HG02798 (cell line): ENCODE results near the gene ADAMTSL1.

Source experiments
- ATAC-seq: cut with Tn5 transposase; IDR thresholded peaks from one replicate; pipeline ENCODE4 v1.9.1; 2021; ENCODE audit warnings: mild to moderate bottlenecking; ENCODE audit not compliant: unreplicated experiment, poor library complexity

ADAMTSL1 gene

DNA sequence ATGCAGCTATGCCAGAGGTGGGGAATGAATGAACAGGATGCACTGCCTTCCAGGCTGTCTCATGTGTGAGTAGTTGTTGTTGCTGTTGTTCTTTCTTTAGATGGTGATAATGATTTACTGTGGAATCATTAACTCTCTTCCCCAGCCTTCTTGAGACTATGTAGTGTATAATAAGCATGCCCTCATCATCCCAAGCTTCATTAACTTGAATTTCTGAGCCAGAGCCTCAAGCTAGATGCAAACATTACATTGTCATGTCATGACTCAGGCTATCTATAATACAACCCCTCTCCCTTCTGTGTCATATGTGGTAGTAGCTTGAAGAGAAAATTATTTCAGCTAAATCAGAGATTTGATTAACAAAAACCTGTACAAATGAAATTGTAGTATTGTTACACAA lies 10.0 kb upstream of the ADAMTSL1 start:
- ATAC-seq = no peak

DNA sequence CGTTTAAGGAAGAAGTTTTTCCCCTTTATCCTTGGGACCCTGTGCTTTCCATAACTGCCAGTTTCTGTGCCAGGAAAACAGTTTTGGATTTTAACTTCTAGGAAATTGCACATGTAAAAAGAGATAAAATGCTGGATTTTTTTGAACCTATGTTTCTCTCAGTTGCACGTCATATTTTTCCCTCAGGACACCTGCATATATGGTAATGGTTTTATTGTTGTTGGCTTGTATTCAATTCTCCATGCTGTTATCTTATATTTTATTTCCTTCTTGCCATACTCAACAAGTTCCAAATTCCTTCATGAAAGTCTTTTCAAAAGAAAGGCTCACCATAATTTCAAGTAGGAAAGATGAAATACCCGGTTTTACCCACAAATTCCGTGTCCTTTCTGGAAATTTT lies 7.9 kb upstream of the ADAMTSL1 start:
- ATAC-seq = no peak

DNA sequence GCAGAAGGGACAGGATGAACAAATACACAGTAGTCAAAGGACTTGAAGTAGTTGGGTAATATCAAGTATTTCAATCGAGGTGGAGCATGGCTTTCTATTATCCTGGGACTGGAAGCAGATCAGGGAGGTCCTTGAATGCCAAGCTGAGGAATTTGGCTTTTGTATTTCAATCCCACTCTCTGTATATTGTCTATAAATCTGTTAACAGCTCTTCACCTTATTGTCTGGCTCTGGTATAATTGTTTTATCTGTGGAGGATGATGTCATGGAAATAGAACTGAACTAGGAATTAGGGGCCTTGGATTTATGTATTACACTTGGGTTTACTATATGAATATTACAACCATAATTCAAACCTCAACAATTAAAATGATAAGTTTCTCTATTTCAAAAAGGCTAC lies 6.3 kb upstream of the ADAMTSL1 start:
- no peak for ATAC-seq

DNA sequence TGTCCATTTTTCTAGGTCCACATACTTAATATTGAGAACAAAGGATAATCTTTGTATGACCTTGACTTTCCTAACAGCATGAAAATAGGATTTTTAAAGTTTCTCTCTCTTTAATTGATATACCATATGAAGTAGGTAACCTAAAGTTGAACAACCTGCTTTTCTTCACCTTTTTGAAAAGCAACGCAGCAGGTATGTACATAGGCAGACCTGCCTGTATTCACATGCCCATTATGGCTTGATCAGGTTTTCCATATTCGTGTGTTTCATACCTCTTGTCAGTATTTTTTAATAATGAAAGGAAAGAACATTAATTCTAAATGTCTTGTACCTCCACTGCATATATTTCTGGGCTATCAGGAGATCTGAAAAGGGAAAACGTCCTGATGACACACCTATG lies 1.5 kb upstream of the ADAMTSL1 start:
- ATAC-seq = no peak

DNA sequence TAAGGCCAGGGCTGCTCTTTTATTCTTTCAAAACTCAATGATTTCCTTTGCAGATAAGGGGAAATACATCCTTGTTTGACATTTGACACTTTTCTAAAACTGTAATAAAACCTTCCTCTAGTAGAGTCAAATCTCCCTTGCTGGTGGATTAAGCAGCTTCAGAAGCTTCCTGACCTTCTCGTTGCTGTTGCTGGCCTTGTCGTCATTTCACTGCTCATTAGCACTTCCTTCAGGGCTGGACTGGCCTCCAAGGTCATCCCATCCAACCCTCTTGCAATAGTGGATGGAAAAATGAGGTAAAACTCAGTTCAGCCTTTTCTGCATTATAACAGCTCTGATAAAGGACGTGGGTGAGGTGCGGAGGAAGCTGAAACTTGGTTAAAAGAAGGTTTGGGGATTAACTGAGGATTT lies 1.1 kb upstream of the ADAMTSL1 start:
- ATAC-seq = no peak

DNA sequence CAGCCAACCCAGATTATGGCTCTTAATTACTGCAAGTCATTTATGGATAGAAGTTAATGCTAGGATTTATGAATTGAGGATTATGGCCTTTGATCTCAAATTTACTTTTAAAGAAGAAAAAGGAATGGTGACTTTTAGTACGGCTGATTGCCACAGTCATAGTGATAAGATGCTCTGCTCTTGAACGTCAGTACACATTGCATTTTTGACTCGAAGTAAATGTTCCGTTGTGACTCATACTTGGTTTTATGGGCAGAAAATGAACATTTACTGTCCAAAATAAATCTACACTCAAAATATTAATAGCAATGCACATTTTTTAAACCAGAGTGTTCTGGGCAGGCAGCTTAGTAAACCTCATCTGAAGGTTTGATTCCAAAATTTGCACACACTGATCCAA lies 830 bp downstream of the ADAMTSL1 start:
- ATAC-seq = no peak

DNA sequence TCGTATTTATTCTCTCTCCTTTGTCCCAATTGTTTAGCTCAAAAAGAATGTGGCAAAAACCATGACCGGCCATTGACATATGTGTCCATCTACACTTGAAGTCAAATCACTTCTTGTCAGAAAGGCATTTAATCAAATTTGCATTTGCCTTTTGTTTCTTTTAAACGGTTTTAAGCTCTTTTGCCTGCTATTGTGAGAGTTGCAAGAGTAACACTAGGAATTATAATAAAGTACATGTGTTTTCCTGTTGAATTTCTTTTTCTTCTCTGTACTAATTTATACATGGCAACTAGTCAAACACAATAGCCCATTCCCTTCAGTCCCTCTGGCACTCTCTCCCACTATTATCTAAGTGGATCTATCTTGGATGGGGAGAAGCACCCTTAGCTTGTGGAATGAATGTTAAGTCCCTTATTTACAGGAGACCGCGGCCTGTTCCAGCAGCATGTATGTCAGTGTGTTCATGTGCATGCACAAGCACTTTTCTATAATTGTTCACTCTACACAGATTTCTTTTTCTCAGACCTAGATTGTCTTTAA lies 3.2 kb downstream of the ADAMTSL1 start:
- ATAC-seq = no peak

DNA sequence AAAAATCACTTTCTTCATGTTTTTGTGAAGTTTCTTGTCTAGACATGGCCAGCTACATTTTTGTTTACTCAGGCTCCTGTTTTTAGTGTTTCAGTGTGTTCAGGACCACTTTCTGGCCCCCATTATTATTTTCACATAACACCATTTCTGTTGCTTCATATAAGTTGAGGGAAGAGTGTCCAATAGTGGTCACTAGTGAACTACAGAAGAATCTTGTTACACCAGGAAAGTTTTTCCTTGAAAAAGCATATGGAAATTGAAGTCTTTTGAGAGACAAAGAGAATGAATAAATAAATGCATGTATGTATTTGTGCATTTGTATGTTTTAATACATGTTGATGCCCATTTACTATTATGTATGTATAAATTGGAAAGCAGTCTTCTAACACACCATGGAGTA lies 3.8 kb downstream of the ADAMTSL1 start:
- no peak for ATAC-seq

DNA sequence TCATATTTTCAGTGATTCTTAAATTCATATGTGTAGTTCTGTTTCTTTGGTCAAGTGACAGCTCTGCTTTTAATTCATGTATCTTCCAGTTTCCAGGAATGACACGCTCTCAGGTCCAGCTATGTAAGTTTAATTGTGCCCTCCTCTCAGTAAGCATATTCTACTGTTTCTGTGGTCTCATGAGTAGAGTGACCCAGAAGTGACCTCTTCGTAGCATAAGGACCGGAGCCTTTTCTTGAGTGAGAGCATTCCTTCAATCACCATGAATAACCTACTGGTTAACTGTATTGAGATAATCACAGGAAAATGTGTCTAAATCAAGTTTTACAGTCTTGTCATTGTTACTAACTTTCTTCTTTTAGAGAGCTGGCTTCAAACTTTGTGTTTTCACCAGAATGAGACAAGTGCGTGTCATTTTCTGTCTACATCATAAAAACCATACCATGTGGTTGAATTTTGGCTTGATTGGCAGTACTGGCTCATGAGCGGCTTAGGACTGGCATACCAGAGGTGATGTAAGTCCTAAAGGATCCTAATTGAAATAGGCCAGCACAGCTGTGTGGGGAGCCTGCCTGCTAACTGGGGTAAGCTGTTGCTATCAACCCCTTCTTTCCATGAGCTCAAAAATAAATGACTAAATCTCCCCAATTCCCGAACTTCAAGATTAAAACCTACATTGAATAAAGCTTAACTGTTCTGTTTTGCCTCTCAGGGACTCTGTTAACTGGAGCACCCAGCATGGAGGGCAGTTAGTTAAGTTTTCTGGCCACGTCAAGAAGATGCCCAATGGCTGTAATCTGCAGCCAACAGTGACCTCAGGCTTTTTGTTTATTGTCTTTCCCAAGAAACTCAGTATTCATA lies 4.8 kb downstream of the ADAMTSL1 start:
- ATAC-seq = no peak

DNA sequence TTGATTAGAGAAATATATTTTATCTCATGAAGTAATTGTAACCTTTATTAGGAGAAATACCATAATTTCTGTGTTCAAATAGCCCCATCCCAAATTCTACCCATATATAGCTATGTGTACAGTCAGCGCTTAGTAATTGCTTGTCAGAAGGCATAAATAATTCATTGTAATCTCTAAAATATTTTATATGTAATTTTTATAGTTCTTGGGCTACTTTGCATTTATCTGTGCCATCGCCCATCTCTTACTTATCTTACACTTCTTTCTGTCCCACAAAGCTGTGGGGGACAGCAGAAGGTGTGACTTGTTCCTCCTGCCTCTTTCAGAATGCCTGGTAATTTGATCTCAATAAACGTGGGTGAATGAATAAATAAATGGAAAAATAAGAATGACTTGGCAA lies 5.5 kb downstream of the ADAMTSL1 start:
- ATAC-seq = no peak

DNA sequence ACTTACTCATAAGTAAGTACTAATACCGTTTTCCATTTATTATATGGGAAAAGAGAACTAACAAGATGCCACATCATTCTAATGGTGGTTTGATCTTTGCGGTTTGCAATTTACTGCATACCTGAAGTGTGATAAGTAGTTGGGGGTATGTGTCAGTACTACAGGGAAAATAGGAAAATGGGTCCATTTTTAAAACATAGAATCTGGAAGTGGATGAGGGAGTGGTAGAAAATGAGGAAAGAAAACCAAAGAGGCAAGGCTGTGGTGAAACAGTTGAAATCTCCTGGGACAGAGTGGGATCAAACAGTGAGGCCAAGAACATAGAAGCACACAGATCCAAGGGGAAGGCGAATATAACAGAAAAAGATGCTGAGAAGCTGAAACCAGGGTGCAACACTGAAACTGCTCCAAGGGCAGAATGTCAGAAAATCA lies 6.7 kb downstream of the ADAMTSL1 start:
- no peak for ATAC-seq

DNA sequence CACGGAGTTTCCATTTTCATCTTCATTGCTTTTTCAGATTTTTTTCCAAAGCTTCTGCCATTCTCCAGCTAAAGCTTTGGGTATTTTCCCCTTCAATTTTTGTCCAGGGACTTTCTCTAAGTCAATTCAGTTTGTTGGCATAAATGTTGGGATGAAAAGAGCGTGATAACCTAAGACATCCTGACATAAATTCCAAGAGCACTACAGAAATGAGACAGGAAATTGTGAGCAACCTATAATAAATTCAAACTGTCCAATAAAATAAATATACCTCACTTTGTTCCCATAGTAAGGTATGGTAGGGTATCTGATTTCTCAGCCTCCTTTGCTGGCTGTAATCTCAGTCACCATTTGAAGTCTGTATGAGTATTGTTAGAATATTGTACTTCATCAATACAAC lies 8.4 kb downstream of the ADAMTSL1 start:
- no peak for ATAC-seq

DNA sequence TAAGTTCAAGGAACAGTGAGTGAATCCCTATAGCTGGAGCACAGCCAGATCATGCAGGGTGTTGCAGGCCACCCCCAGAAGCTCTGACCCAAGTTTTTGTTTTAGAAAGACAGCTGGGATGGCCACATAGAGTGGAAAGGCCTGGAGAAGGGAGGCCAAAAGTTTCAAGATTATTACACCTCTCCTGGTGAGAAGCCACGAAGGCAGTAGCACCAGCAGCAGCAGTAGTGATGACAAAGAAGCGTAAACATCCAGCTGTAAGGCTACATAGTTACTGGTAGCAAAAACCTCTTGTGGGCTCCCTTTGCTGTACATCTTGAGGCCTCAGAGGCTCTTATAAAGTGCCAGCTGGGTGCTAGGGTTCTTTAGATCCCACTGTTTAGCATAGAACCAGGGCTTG lies 11.8 kb downstream of the ADAMTSL1 start:
- ATAC-seq = no peak

DNA sequence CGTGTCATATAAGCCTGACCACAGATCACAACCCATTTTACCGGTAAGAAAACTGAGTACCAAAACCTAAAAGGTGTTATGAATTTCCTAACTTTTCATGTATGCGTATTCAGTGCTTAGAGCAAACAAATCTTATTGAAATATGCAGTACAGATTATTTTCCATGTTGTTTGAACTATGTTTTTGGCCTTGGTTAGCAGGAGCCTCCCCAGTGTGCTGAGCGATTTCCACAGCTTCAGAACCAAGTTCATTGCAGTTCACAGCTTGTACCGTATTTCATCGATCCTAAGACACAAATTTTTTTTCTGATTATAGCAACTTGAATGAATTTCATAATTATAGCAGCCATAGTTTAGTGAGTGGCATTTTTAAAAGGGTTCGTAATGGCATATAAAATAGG lies 13.7 kb downstream of the ADAMTSL1 start:
- no peak for ATAC-seq

DNA sequence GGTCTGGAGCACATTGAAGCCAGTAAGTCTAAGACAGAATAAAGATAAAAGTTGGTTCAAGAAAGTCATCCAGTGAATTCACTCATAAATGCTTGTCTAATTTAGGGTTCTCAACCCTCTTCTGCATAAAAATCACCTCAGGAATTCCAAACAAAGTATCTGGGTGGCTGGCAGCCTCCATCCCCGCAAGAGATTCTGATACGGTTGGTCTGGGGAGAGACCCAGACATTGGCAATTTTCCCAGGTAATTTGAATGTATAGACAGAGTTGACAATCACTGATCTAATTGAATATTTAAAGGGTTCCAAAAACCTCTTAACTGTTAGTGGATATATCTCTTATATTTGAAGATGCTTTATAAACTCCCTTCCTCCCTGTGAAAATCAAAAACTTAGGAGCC lies 14.9 kb downstream of the ADAMTSL1 start:
- no peak for ATAC-seq

DNA sequence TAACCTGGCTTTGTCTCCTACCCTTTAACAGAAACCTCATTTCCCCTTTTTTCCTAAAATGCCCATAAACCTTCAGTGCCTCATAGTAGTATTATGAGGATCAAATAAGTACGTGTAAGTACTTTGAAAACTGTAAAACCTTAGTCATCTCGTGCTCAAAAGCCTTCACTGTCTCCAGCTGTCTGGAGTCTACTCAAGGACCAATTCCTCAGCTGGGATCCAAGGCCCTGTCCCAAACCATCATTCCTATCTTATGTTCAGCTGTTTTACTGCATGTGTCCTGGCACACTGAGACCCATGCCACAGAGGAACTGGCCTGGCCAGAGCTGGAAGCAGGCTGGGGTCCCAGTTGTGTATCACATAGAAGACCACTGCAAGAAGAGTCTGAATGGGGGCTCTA lies 15.9 kb downstream of the ADAMTSL1 start:
- ATAC-seq = no peak

DNA sequence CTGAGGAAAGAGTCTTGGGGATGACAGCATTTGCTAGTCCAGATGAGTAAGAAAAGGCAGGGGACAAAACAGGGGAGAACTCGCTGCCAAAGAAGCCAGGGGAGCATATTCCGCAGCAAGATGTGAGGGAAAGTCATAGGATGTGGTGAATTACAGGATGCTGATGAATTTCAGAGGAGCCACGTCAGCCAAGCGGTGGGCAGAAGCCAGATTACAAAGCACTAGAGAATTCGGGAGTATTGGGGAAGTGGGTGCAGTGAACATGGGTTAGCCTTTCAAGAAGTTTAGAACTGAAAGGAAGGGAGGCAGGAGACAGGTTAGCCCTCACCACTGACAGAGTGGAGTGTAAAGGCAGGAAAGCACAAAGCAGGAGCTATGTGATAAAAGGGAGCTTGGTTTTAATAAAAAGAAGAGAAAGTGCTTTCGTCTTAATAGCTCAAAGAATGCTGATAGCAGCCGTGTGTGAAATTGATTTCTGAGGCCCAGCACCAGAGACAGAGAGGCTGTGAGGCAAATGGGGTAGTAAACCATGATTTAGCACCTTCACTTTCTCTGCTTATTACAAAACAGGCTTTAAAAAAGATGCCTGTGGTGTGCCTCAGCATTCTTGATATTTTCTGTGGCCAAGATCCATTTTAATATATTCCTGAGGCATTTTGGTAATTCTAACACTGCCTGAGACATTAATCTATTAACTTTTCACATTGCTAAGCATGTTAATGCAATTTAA lies 16.9 kb downstream of the ADAMTSL1 start:
- ATAC-seq = no peak

DNA sequence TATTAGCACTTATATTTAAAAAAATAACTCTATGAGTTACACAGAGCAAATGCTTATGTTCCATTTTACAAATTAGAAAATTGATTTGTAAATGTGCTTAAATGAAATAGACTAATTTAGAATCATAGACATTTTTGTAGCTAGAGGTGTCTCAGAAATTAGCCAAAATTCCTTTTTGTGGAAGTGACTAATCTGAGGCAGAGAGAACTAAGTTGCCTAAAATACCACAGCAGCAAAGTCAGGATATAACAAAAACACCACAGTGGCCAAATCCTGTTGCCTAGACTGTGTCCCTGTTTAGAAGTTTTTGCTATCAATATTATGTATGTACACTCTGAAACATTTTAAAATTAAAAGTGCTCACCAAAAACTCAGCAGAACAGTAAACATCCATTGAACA lies 18.7 kb downstream of the ADAMTSL1 start:
- no peak for ATAC-seq

DNA sequence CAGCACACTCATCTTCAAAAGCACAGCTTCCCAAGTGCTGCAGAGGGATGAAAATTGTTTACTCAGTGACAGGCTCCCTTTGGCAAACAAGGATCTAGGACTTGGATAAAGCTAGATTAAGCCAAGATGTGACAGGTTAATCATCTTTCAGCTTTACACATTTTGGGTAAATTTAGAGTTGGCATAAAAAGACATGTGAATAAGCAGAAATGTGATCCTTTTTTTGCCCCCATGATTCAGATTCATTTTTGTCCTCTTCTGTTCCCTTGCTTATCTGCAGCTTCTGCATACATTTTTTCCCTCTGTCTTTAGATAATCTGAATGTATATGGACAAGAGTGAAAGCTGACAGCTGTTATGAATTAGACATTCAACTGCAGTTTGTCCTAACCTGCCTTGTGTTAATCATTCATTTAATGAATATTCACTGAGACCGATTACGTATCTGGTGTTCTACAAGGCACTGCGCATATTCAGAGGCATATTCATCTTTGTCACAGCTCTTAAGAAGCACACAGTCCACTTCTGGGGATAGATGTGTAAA lies 19.6 kb downstream of the ADAMTSL1 start:
- no peak for ATAC-seq

DNA sequence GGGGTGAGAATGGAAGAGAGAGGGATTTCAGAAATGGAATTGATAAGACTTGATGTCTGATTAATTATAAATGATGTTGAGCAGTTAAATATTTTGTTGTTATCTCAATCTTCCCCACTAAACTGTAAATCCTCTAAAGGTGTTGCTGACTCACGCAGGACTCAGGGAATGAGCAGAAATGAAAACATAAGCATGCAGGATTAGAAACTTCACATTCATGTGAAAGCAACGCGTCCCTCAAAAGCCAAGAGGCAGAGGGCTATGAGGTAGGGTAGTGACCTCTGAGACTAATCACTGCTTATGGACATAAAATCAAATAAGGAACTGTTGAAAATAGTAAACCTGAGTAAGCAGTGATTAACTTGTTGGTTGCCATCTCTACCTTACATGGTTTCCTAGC lies 21.1 kb downstream of the ADAMTSL1 start:
- no peak for ATAC-seq

DNA sequence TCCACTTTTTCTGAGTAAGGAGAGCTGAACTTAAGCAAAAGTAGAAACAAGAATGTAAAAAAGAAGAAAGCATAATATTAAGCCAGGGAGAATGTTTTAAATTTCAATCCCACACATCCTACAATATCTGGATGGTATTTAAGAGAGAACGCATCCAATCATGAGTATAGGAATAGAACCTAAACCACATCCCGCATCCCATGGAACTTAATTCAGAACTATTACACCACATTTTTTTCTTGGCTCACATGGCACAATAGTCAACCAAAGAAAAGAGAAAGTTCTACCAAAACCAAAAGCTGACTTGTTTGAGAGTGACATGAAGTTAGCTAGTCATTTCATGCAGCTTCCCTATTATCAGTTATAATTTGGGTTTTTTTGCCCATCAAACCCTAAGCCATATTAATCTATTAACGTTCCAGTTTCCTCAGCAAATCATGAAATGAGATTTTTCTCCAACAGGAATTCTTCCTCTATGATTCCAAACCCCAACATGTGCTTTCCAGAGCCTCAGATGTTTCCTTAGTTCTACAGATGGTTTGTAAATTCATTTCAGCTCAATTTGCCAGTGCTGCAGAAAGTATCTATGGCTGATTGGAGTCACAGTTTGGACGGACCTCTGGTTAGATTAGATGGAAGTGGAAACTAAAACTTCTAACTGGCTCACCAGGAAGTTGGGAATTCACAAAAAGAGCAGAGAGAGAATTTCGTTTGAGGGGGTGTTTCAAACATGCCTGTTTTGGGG lies 22.5 kb downstream of the ADAMTSL1 start:
- ATAC-seq = no peak
